GM10248 (cell line): ENCODE data around the gene PAPPA2.

ENCODE experiments used
- CTCF ChIA-PET: fragments of 300-600 bp; sonication (Branson Sonifier 250); formaldehyde crosslinking; extraction: SDS; loops from one replicate; lab custom pipeline; 2021; ENCODE audit warnings: antibody characterized with exemption; lab: Yijun Ruan, JAX
- POLR2A ChIA-PET: fragments of 350-650 bp; sonication (Branson Sonifier 250); formaldehyde crosslinking; extraction: SDS; loops from one replicate; lab custom pipeline; 2020; ENCODE audit warnings: antibody characterized with exemption; lab: Yijun Ruan, JAX
- DNase-seq: peaks from one replicate; pipeline ENCODE4 v3.0.0; 2012; ENCODE audit errors: extremely low spot score
- TF ChIP-seq, protein P1 (sequence below): IDR thresholded peaks from 2 replicates; pipeline ENCODE4 v1.5.1; 2012; ENCODE audit warnings: mild to moderate bottlenecking, low read depth; ENCODE audit errors: extremely low read depth, missing control alignments, control extremely low read depth

The PAPPA2 gene

DNA sequence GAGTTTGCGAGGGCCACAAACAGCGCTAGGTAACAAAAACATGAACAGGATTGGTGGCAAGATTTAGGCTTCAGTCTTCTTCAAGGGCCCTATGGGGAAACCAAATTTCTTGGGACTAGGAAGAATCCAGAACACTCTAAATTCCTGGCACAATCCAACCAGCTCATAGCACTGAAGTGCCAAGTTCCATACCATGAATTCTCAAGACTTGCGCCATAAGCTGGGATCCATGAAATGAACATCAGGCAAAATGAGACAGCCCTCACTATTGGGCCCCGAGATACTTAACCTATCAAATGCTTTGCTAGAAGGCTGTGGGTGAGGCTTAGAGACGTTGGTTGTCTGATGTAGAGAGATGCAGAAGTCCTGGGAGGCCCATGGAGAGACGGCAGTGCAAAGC lies 322.1 kb downstream of the PAPPA2 start:
- ChIA-PET CTCF (interaction anchor here (1.1 kb wide), 1 partner anchor 52 kb away, joined by 3 read pairs; no protein-coding TSS in a partner anchor), POLR2A (no interaction called here)
- TF ChIP-seq, protein P1, sequence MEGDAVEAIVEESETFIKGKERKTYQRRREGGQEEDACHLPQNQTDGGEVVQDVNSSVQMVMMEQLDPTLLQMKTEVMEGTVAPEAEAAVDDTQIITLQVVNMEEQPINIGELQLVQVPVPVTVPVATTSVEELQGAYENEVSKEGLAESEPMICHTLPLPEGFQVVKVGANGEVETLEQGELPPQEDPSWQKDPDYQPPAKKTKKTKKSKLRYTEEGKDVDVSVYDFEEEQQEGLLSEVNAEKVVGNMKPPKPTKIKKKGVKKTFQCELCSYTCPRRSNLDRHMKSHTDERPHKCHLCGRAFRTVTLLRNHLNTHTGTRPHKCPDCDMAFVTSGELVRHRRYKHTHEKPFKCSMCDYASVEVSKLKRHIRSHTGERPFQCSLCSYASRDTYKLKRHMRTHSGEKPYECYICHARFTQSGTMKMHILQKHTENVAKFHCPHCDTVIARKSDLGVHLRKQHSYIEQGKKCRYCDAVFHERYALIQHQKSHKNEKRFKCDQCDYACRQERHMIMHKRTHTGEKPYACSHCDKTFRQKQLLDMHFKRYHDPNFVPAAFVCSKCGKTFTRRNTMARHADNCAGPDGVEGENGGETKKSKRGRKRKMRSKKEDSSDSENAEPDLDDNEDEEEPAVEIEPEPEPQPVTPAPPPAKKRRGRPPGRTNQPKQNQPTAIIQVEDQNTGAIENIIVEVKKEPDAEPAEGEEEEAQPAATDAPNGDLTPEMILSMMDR = no peak
- no peak for DNase-seq

DNA sequence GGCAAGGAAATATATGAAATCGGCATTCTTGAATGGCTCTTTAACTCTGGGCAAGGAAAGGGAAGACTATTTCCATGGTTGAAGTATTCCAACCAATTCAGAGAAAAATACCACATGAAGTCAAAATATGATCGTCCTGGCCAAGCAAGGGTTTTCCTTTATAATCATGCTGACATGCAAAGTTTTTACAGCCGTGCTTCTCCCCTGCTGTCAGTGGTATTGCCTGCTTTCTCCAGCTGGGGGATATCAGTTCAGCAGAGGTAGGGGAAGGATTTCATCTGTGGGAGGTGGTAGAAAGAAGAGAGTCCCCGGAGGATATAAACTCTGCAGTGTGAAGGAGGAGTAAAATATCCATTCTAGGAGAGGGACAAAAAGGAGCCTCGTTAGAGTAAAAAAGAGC lies 322.8 kb downstream of the PAPPA2 start:
- no peak for DNase-seq
- ChIA-PET POLR2A (no interaction called here), CTCF (no interaction called here)
- TF ChIP-seq, protein P1 = no peak

GRCh38 chr1:176786274-176786673 lies 323.3 kb downstream of the PAPPA2 start:
- CTCF ChIA-PET = interaction anchor here (0.7 kb wide), 1 partner anchor 53 kb away, joined by 3 read pairs; no protein-coding TSS in a partner anchor
- TF ChIP-seq, protein P1 = no peak
- DNase-seq = peak; percentile 7
- POLR2A ChIA-PET = no interaction called here

DNA sequence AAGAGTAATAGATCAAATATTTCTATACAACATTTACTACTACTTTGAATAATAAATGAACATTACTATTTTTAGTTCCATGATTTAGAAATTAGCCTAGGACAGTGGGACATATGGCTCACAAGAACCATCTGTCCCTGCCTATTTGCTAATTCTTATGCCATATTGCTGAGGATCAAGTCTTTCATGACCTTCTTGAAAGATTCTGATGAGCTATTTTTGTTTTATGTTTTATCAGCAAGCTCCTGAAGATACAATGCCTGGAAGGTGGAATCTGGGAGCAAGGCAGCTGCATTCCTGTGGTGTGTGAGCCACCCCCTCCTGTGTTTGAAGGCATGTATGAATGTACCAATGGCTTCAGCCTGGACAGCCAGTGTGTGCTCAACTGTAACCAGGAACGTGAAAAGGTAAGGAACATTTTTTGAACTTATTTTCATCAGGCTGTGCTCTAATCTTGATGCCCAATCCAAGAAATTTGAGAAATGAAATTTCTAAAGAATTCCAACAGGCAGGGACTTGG lies 326.7 kb downstream of the PAPPA2 start:
- no peak for DNase-seq
- TF ChIP-seq, protein P1 = no peak
- CTCF ChIA-PET = no interaction called here
- POLR2A ChIA-PET = no interaction called here

DNA sequence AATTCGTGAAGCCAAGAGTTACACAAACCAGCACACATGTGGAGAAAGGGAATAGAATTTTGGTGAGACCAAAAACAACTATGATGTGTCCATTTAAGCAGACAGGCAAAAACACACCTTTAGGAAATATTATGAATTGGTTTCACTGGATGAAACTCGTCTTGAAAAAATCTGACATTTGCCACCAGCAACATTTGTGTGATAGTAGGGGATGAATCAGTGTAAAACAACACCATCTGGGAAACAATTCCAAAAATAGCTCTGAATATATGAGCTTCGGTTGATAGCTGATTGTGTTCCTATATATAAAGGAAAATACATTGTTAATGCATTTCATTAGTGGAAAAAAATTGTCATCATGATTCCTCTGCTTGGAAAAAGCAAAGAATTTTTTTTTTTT lies 327.8 kb downstream of the PAPPA2 start:
- ChIA-PET CTCF (interaction anchor here (1.1 to 1.6 kb wide), 4 partner anchors 10 to 39 kb away, joined by 3 to 4 read pairs (median 4); no protein-coding TSS in a partner anchor), POLR2A (no interaction called here)
- TF ChIP-seq, protein P1 = no peak
- DNase-seq = no peak

GRCh38 chr1:176791906-176792305 lies 328.9 kb downstream of the PAPPA2 start:
- POLR2A ChIA-PET = no interaction called here
- DNase-seq = no peak
- CTCF ChIA-PET = interaction anchor here (1.1 to 2.2 kb wide), 5 partner anchors 9 to 38 kb away, joined by 3 to 8 read pairs (median 4); no protein-coding TSS in a partner anchor
- TF ChIP-seq, protein P1 = no peak
